ENCODE measurements around the gene RAPGEF1.
"Not testable (repeated sequence)": the region's sequence is repeated elsewhere in the genome, so short reads cannot be mapped to it uniquely, and the experiment has no call there.

RAPGEF1 gene

DNA sequence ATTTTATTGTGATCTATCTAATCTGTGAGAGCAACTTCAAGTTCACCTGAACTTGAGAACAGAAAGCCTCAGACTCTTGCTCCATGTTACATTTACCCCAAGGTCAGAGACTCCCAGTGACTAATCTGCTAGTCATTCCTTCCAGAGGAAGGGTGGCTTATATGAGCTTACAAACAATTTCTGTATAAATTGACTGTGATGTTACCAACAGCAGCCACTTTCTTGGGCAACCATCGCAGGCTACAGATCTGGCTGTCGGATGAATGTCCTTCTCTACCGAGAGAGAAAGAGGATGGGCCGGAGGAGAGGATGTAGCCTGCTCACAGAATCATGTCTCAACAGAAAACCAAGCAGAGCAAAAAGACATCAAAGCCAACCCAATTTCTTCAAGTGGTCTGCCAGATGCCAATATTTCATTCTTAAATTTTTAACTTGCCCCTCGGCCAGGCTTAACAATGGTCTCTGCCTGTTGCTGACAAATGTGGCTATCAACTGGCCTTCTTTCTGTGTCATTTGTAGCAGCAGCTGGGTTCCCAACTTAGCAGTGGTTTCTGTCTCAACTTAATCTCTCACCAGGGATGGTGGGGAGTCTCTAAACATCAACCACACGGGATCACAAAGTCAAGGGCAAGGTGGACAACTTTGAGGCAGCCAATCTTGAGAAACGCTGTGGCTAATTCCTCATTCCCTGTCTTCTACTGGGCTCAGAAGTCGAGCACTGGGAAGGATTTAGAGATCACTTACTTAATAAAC lies 81.3 kb downstream of the RAPGEF1 start:
- DNase-seq (ENCODE audit: low read depth, low spot score): no peak
- no peak overlapping the region for H3K9ac ChIP-seq (ENCODE audit: insufficient read length)
- no peak for TF ChIP-seq FOXP2 (optimal IDR thresholded peaks at IDR 0.05; ENCODE audit: control extremely low read depth, extremely low read length, insufficient read depth)
- no peak for TF ChIP-seq POLR2AphosphoS5 (IDR thresholded peaks at IDR 0.05; ENCODE audit: borderline replicate concordance, low read depth, low read length)
- TF ChIP-seq EZH2 (IDR thresholded peaks at IDR 0.05): no peak
- H3K27ac ChIP-seq: no peak overlapping the region
- H3K4me3 ChIP-seq: no peak overlapping the region
- H3K36me3 ChIP-seq (ENCODE audit: insufficient read depth, low read length): no peaks in the 10 kb centered on the region
- H3K9me3 ChIP-seq (ENCODE audit: low read depth, low read length): no peaks in the 10 kb centered on the region

GRCh38 chr9:131657940-131658339 lies 81.9 kb downstream of the RAPGEF1 start:
- DNase-seq (ENCODE audit: low read depth, low spot score): no peak
- Histone ChIP-seq H3K4me3 (no peak overlapping the region), H3K9ac (ENCODE audit: insufficient read length) (no peak overlapping the region), H3K27ac (no peak overlapping the region), H3K9me3 (ENCODE audit: low read depth, low read length) (no peaks in the 10 kb centered on the region), H3K36me3 (ENCODE audit: insufficient read depth, low read length) (no peaks in the 10 kb centered on the region)
- TF ChIP-seq FOXP2 (optimal IDR thresholded peaks at IDR 0.05; ENCODE audit: control extremely low read depth, extremely low read length, insufficient read depth): no peak
- no peak for TF ChIP-seq POLR2AphosphoS5 (IDR thresholded peaks at IDR 0.05; ENCODE audit: borderline replicate concordance, low read depth, low read length)
- no peak for TF ChIP-seq EZH2 (IDR thresholded peaks at IDR 0.05)

- H3K9ac ChIP-seq (ENCODE audit: insufficient read length): no peak overlapping the region
- no peak overlapping the region for H3K27ac ChIP-seq
- TF ChIP-seq FOXP2 (optimal IDR thresholded peaks at IDR 0.05; ENCODE audit: control extremely low read depth, extremely low read length, insufficient read depth): no peak
- TF ChIP-seq POLR2AphosphoS5 (IDR thresholded peaks at IDR 0.05; ENCODE audit: borderline replicate concordance, low read depth, low read length): no peak
- no peak for TF ChIP-seq EZH2 (IDR thresholded peaks at IDR 0.05)
- DNase-seq (ENCODE audit: low read depth, low spot score): no peak
- no peaks in the 10 kb centered on the region for H3K36me3 ChIP-seq (ENCODE audit: insufficient read depth, low read length)
- no peak overlapping the region for H3K4me3 ChIP-seq
- no peaks in the 10 kb centered on the region for H3K9me3 ChIP-seq (ENCODE audit: low read depth, low read length)
These were observed 82.4 kb downstream of the RAPGEF1 start for GRCh38 chr9:131657456-131657855.

DNA sequence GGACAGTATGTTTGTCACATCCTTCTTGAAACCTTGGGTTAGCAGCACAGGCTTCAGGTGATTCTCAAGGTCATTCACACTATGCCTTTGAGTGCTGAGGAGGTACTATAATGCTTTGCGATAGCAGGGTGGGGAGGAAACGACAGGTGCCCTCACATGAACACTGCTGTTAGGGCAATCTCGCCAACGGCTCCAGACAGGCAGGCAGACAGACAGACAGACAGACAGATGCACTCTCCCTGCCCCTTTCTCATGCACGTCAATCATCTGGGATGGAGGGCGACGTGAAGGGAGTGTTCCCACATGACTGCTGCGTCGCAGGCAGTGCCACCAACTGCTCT lies 82.9 kb downstream of the RAPGEF1 start:
- Histone ChIP-seq H3K9ac (ENCODE audit: insufficient read length) (no peak overlapping the region), H3K9me3 (ENCODE audit: low read depth, low read length) (no peaks in the 10 kb centered on the region)

DNA sequence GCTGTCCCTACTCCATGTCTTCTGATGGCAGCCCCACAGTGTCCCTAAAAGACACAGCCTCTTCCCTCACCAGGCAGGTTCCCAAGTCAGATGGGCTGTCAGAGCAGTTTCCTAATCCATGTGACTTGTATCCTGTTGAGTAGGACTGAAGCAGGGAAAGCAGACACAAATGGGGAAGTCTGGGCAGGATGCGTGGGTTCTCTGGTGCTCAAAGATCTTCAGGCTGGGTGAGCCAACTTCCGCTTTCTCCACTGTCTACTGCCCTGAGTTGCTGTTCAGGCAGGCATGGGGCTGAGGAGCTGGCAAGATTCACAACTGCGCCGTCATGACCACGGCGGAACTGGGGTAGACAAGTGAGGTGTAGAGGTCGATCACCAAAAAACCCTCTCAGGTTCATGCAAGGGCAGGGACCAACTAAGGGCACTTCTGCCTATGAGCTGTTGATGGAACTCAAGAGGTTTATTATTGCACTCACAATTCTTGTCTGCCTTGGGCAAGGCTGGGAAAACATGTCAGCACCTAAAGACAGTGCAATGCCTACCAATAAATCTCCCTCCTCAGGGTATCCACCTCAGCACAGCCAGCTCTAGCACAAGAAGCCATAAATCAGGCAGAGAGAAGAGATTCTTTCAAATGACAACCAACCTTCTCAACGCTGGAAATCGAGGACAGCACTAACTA lies 83.4 kb downstream of the RAPGEF1 start:
- no peak overlapping the region for H3K9ac ChIP-seq (ENCODE audit: insufficient read length)
- H3K36me3 ChIP-seq (ENCODE audit: insufficient read depth, low read length): no peaks in the 10 kb centered on the region
- no peak overlapping the region for H3K4me3 ChIP-seq
- no peak for DNase-seq (ENCODE audit: low read depth, low spot score)
- no peaks in the 10 kb centered on the region for H3K9me3 ChIP-seq (ENCODE audit: low read depth, low read length)
- no peak overlapping the region for H3K27ac ChIP-seq
- TF ChIP-seq EZH2 (IDR thresholded peaks at IDR 0.05) (no peak), POLR2AphosphoS5 (IDR thresholded peaks at IDR 0.05; ENCODE audit: borderline replicate concordance, low read depth, low read length) (no peak), FOXP2 (optimal IDR thresholded peaks at IDR 0.05; ENCODE audit: control extremely low read depth, extremely low read length, insufficient read depth) (no peak)

More for the DNA sequence above, 82.9 kb downstream of the RAPGEF1 start:
- TF ChIP-seq EZH2 (IDR thresholded peaks at IDR 0.05): no peak
- TF ChIP-seq FOXP2 (optimal IDR thresholded peaks at IDR 0.05; ENCODE audit: control extremely low read depth, extremely low read length, insufficient read depth): no peak
- no peak for TF ChIP-seq POLR2AphosphoS5 (IDR thresholded peaks at IDR 0.05; ENCODE audit: borderline replicate concordance, low read depth, low read length)
- Histone ChIP-seq H3K36me3 (ENCODE audit: insufficient read depth, low read length) (no peaks in the 10 kb centered on the region), H3K27ac (no peak overlapping the region), H3K4me3 (no peak overlapping the region)
- DNase-seq (ENCODE audit: low read depth, low spot score): no peak

DNA sequence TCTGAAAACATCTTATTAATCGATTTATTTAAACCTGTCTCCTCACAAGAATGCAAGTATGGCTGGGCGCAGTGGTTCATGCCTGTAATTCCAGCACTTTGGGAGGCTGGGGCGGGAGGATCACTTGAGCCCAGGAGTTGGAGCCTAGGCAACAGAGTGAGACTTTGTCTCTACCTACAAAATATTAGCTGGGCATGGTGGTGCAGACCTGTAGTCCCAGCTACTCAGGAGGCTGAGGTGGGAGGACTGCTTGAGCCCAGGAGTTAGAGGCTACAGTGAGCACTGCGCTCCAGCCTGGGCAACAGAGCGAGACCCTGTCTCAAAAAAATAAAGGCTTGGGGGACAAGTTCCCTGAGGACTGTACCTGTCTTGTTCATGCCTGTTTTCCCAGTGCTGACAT lies 85.5 kb downstream of the RAPGEF1 start:
- H3K4me3 ChIP-seq; H3K27ac ChIP-seq; H3K9ac ChIP-seq (ENCODE audit: insufficient read length); DNase-seq (ENCODE audit: low read depth, low spot score); H3K9me3 ChIP-seq (ENCODE audit: low read depth, low read length); H3K36me3 ChIP-seq (ENCODE audit: insufficient read depth, low read length): not testable (repeated sequence)

GRCh38 chr9:131651599-131651998 lies 88.3 kb downstream of the RAPGEF1 start:
- no peak for TF ChIP-seq POLR2AphosphoS5 (IDR thresholded peaks at IDR 0.05; ENCODE audit: borderline replicate concordance, low read depth, low read length)
- TF ChIP-seq FOXP2 (optimal IDR thresholded peaks at IDR 0.05; ENCODE audit: control extremely low read depth, extremely low read length, insufficient read depth): no peak
- TF ChIP-seq EZH2 (IDR thresholded peaks at IDR 0.05): no peak
- no peaks in the 10 kb centered on the region for H3K9me3 ChIP-seq (ENCODE audit: low read depth, low read length)
- H3K4me3 ChIP-seq: no peak overlapping the region
- no peaks in the 10 kb centered on the region for H3K36me3 ChIP-seq (ENCODE audit: insufficient read depth, low read length)
- no peak overlapping the region for H3K9ac ChIP-seq (ENCODE audit: insufficient read length)
- H3K27ac ChIP-seq: no peak overlapping the region
- no peak for DNase-seq (ENCODE audit: low read depth, low spot score)

GRCh38 chr9:131651160-131651559 lies 88.7 kb downstream of the RAPGEF1 start:
- Histone ChIP-seq H3K9ac (ENCODE audit: insufficient read length) (no peak overlapping the region), H3K9me3 (ENCODE audit: low read depth, low read length) (no peaks in the 10 kb centered on the region), H3K27ac (no peak overlapping the region), H3K36me3 (ENCODE audit: insufficient read depth, low read length) (no peaks in the 10 kb centered on the region), H3K4me3 (no peak overlapping the region)
- TF ChIP-seq FOXP2 (optimal IDR thresholded peaks at IDR 0.05; ENCODE audit: control extremely low read depth, extremely low read length, insufficient read depth) (no peak), EZH2 (IDR thresholded peaks at IDR 0.05) (no peak), POLR2AphosphoS5 (IDR thresholded peaks at IDR 0.05; ENCODE audit: borderline replicate concordance, low read depth, low read length) (no peak)
- no peak for DNase-seq (ENCODE audit: low read depth, low spot score)

- TF ChIP-seq POLR2AphosphoS5 (IDR thresholded peaks at IDR 0.05; ENCODE audit: borderline replicate concordance, low read depth, low read length) (no peak), EZH2 (IDR thresholded peaks at IDR 0.05) (no peak), FOXP2 (optimal IDR thresholded peaks at IDR 0.05; ENCODE audit: control extremely low read depth, extremely low read length, insufficient read depth) (no peak)
- no peaks in the 10 kb centered on the region for H3K36me3 ChIP-seq (ENCODE audit: insufficient read depth, low read length)
- no peak overlapping the region for H3K4me3 ChIP-seq
- no peak for DNase-seq (ENCODE audit: low read depth, low spot score)
- no peak overlapping the region for H3K27ac ChIP-seq
- H3K9me3 ChIP-seq (ENCODE audit: low read depth, low read length): no peaks in the 10 kb centered on the region
- no peak overlapping the region for H3K9ac ChIP-seq (ENCODE audit: insufficient read length)
These were observed 89.6 kb downstream of the RAPGEF1 start for GRCh38 chr9:131650254-131650653.

Data from SK-N-MC (cell line).